HUES48 (cell line): ENCODE measurements around the gene HPGD.

Source experiments
- H3K27ac ChIP-seq: one replicate; pipeline ENCODE4 v1.7.0; 2013; ENCODE audit warnings: low read depth, low read length, inconsistent platforms
- H3K27me3 ChIP-seq: 2 replicates; pipeline ENCODE4 v1.6.1; 2013; ENCODE audit warnings: mild to moderate bottlenecking, low read length; ENCODE audit not compliant: control insufficient read depth, insufficient read depth
- H3K36me3 ChIP-seq: 2 replicates; pipeline ENCODE4 v1.6.1; 2013; ENCODE audit warnings: low read length; ENCODE audit not compliant: control insufficient read depth, insufficient read depth
- H3K4me1 ChIP-seq: 2 replicates; pipeline ENCODE4 v1.6.1; 2013; ENCODE audit warnings: mild to moderate bottlenecking, low read length; ENCODE audit not compliant: control insufficient read depth, insufficient read depth
- H3K4me3 ChIP-seq: 2 replicates; pipeline ENCODE4 v1.5.1; 2013; ENCODE audit warnings: mild to moderate bottlenecking, low read depth, low read length
- H3K9ac ChIP-seq: 2 replicates; pipeline ENCODE4 v1.6.1; 2013; ENCODE audit warnings: mild to moderate bottlenecking, low read depth, low read length, moderate library complexity
- H3K9me3 ChIP-seq: 2 replicates; pipeline ENCODE4 v1.6.1; 2013; ENCODE audit warnings: low read length; ENCODE audit not compliant: control insufficient read depth, insufficient read depth

The HPGD gene

DNA sequence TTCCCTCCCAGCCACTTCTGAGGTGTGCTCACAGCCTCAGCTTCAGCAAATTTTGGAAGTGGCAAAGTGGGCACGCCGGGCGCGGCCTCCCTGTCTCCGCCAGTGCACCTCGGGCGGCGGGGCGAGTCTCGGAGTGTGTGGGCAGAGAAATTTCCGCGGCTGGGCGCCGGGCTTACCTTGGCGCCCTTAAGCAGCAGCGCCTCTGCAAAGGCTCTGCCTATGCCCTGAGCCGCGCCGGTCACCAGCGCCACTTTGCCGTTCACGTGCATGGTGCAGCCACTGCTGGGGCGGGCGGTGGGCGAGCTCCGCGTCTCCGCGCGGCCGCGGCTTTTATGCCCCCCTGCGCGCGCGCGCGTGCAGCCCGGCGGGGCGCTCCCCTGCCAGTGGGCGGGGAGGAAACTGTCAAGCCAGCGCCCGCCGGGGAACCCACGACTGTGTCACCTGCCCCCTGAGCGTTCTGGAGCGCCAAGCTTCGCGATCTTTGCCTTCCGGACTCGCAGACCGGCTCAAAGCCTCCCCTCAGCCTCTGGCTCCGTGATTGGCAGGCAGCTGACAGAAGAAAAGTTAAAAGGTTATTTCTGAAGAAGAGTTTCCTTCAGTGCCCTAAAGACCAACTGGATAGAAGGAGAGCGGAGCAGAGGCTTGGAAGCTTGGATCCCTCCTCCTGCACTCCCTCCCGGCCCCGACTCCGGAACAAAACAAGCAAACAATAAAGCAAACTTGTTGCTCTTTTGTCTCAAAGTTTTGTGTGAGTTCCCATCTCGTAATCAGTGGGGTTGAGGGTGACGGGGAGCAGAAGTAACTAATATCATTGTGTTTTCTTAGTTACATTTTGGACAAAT lies at the start of gene HPGD:
TSS of gene HPGD (minus strand) at position 306 of the 842 bp plus-strand sequence. CDS start at position 269, 37 bp downstream.
- Histone ChIP-seq H3K9ac (no peak within 1 kb of the TSS), H3K9me3 (no peaks in the 10 kb centered on the region), H3K36me3 (no peaks in the 10 kb centered on the region), H3K27me3 (peaks cover 31% of the 10 kb centered on the region), H3K27ac (no peak within 1 kb of the TSS), H3K4me3 (peak within 1 kb of the TSS; percentile 74), H3K4me1 (peaks cover 15% of the 10 kb centered on the region)

DNA sequence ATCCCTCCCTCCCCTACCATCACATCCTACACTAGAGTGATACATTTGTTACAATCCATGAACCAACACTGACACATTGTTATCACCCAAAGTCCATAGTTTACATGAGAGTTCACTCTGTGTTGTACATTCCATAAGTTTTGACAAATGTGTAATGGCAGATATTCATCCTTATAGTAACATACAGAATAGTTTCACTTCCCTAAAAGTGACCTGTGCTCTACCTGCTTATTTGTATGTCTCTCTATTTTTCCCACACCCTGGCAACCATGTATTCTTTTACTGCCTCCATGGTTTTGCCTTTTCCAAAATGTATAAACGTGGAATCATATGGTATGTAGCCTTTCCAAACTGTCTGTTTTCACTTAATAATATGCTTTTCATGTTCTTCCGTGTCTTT lies 42.2 kb upstream of the HPGD start:
- H3K36me3 ChIP-seq, result no peaks in the 10 kb centered on the region

GRCh38 chr4:174563399-174563798 lies 41.1 kb upstream of the HPGD start:
- H3K27ac ChIP-seq, result no peak overlapping the region

More for the DNA sequence above, 42.2 kb upstream of the HPGD start:
- Histone ChIP-seq H3K9ac (no peak overlapping the region), H3K27me3 (no peaks in the 10 kb centered on the region), H3K4me1 (peaks cover 52% of the 10 kb centered on the region), H3K27ac (no peak overlapping the region), H3K4me3 (no peak overlapping the region), H3K9me3 (no peaks in the 10 kb centered on the region)

GRCh38 chr4:174561560-174561959 lies 39.3 kb upstream of the HPGD start:
- H3K4me1 ChIP-seq, result peaks cover 48% of the 10 kb centered on the region
- H3K27ac ChIP-seq, result peak overlapping the region; percentile 73
- no peaks in the 10 kb centered on the region for H3K9me3 ChIP-seq
- peak overlapping the region; percentile 22; the same call in 1 of the 2 replicates for H3K4me3 ChIP-seq
- H3K27me3 ChIP-seq, result no peaks in the 10 kb centered on the region
- H3K9ac ChIP-seq, result no peak overlapping the region
- H3K36me3 ChIP-seq, result no peaks in the 10 kb centered on the region

More at GRCh38 chr4:174563399-174563798, 41.1 kb upstream of the HPGD start:
- Histone ChIP-seq H3K36me3 (no peaks in the 10 kb centered on the region), H3K9ac (no peak overlapping the region), H3K27me3 (no peaks in the 10 kb centered on the region), H3K4me1 (peaks cover 48% of the 10 kb centered on the region), H3K9me3 (no peaks in the 10 kb centered on the region), H3K4me3 (no peak overlapping the region)

GRCh38 chr4:174559894-174560293 lies 37.6 kb upstream of the HPGD start:
- H3K27ac ChIP-seq, result peak overlapping the region; percentile 50

GRCh38 chr4:174555789-174556630 lies 33.7 kb upstream of the HPGD start:
- no peaks in the 10 kb centered on the region for H3K36me3 ChIP-seq
- H3K4me3 ChIP-seq, result no peak overlapping the region
- no peak overlapping the region for H3K27ac ChIP-seq
- no peak overlapping the region for H3K9ac ChIP-seq
- H3K4me1 ChIP-seq, result peaks cover 17% of the 10 kb centered on the region
- H3K9me3 ChIP-seq, result no peaks in the 10 kb centered on the region
- H3K27me3 ChIP-seq, result no peaks in the 10 kb centered on the region

More at GRCh38 chr4:174559894-174560293, 37.6 kb upstream of the HPGD start:
- no peaks in the 10 kb centered on the region for H3K9me3 ChIP-seq
- no peaks in the 10 kb centered on the region for H3K36me3 ChIP-seq
- peaks cover 48% of the 10 kb centered on the region for H3K4me1 ChIP-seq
- no peak overlapping the region for H3K4me3 ChIP-seq
- H3K27me3 ChIP-seq, result no peaks in the 10 kb centered on the region
- H3K9ac ChIP-seq, result no peak overlapping the region

DNA sequence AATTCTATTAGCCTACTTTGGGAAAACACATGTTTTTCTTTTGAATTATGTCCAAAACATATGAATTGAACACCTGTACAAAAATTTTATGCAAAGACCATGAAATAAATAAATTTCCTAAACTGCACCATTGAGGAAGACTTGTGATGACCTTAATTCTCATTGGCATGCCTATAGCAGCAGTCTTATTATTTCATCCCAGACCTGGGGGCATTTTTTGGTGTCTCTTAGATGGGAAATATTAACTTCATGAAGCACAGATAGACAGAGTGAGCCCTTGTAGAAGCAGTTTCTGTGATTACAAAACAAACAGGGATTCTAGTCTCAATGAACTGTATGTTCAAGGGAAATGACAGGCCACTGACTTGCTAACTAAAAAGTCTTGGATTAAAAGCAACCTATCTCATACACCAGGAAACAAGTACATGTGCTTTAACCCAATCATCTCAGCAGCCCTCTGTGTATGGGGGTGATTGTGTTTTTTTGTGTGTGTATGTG lies 32.0 kb upstream of the HPGD start:
- no peaks in the 10 kb centered on the region for H3K9me3 ChIP-seq
- peaks cover 12% of the 10 kb centered on the region for H3K4me1 ChIP-seq
- no peaks in the 10 kb centered on the region for H3K36me3 ChIP-seq
- H3K4me3 ChIP-seq, result no peak overlapping the region
- no peak overlapping the region for H3K27ac ChIP-seq
- no peaks in the 10 kb centered on the region for H3K27me3 ChIP-seq
- H3K9ac ChIP-seq, result no peak overlapping the region

DNA sequence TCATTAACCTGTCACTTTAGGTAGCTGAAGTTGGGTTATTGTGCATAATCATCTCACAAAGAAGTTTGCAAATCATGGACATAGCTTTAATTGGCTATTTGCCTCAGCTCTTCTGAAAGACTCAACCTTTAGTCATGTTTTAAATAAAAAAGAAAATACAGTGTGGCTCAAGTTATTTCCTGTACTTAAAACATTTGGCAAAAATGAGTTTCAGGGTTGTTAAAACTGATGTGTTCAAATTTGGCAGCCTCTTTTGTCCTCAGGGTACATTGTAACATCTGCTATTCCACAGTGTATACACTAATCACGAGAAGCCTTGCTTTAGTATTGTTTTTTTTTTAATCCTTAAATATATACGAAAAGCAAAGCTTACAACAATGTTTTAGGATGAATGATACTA lies 31.5 kb upstream of the HPGD start:
- no peak overlapping the region for H3K9ac ChIP-seq
- H3K27ac ChIP-seq, result no peak overlapping the region
- H3K27me3 ChIP-seq, result no peaks in the 10 kb centered on the region
- H3K4me1 ChIP-seq, result peaks cover 12% of the 10 kb centered on the region
- H3K4me3 ChIP-seq, result no peak overlapping the region
- no peaks in the 10 kb centered on the region for H3K9me3 ChIP-seq
- H3K36me3 ChIP-seq, result no peaks in the 10 kb centered on the region

DNA sequence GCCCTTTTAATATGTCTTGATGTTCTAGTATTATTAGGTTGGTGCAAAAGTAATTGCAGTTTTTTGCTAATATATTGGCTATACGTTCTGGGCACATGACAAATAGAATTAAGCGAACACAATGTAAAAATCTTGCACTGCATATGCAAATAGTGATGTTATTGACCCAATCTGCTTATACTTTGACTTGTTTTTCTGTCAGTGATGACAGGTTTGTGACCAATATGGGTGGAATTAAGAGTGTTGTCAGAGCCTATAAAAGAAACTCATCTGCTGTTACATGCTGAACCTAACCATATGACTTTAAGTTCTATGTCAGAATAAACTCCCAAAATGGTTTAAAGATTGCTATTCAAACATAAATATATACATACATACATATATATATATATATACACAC lies 30.7 kb upstream of the HPGD start:
- Histone ChIP-seq H3K4me1 (peaks cover 12% of the 10 kb centered on the region), H3K9me3 (no peaks in the 10 kb centered on the region; the same call in 1 of the 2 replicates), H3K36me3 (no peaks in the 10 kb centered on the region), H3K4me3 (no peak overlapping the region), H3K9ac (no peak overlapping the region), H3K27ac (no peak overlapping the region), H3K27me3 (no peaks in the 10 kb centered on the region)

DNA sequence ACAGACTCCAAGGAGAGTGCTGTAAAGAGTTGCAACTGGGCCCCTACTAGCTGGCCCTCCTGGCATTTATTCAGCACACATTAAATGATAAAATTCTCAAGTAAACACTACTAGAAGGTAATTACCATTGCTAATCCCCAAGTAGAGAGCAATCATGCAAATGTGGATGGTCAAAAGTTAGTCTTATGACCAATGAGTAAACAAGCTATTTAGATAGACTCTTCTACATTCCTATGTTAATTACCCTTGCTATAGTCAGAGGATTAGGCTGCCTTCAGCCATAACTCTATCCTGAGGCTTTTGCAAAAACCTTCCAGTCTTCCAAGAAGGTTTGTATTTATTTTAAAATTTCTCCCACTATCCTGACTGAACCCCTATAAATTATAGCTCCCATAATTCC lies 28.3 kb upstream of the HPGD start:
- Histone ChIP-seq H3K9ac (no peak overlapping the region), H3K9me3 (no peaks in the 10 kb centered on the region; the same call in 1 of the 2 replicates), H3K27ac (peak overlapping the region; percentile 77), H3K27me3 (no peaks in the 10 kb centered on the region), H3K36me3 (no peaks in the 10 kb centered on the region), H3K4me1 (peaks cover 12% of the 10 kb centered on the region), H3K4me3 (no peak overlapping the region; the same call in 1 of the 2 replicates)
